ENCODE measurements around the gene STAM2.
A peak's percentile ranks its signal among the peaks of the same experiment; 100 is the strongest.

STAM2 gene

GRCh38 chr2:152089238-152089637, 86.3 kb downstream of the STAM2 start:
- Histone ChIP-seq H3K27me3 (ENCODE audit: insufficient read depth, poor library complexity, severe bottlenecking) (no peaks in the 10 kb centered on the region), H3K4me3 (replicated peaks; ENCODE audit: insufficient read depth, low read length) (no peak overlapping the region), H3K27ac (replicated peaks) (peak overlapping the region; percentile 32)
- TF ChIP-seq, protein P1, sequence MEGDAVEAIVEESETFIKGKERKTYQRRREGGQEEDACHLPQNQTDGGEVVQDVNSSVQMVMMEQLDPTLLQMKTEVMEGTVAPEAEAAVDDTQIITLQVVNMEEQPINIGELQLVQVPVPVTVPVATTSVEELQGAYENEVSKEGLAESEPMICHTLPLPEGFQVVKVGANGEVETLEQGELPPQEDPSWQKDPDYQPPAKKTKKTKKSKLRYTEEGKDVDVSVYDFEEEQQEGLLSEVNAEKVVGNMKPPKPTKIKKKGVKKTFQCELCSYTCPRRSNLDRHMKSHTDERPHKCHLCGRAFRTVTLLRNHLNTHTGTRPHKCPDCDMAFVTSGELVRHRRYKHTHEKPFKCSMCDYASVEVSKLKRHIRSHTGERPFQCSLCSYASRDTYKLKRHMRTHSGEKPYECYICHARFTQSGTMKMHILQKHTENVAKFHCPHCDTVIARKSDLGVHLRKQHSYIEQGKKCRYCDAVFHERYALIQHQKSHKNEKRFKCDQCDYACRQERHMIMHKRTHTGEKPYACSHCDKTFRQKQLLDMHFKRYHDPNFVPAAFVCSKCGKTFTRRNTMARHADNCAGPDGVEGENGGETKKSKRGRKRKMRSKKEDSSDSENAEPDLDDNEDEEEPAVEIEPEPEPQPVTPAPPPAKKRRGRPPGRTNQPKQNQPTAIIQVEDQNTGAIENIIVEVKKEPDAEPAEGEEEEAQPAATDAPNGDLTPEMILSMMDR (IDR thresholded peaks at IDR 0.05; ENCODE audit: insufficient read depth, low read length), result no peak
- TF ChIP-seq POLR2AphosphoS5 (IDR thresholded peaks at IDR 0.05; ENCODE audit: low read depth), result peak; percentile 47; the same call in 1 of the 2 replicates
- DNase-seq (ENCODE audit: low read depth in 1 of 2, low spot score in 1 of 2), result peak; percentile 41 to 81

DNA sequence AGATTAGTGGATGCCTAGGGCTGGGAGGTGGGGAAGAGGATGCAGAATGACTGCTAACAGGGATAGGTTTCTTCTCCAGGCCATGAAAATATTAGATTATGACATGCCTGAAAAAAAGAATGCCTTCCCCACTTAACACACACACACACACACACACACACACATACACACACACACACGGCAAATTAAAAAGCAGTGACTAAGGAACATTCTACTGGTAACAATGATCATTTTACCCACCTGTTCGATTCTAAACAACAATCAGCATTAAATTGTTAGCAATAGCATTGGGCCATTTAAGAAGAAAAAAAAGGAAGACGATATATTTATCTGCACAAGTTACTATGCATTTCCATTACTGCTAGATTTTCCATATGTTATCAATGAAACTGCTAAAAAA, 87.6 kb downstream of the STAM2 start:
- Histone ChIP-seq H3K27me3 (ENCODE audit: insufficient read depth, poor library complexity, severe bottlenecking) (no peaks in the 10 kb centered on the region), H3K27ac (replicated peaks) (no peak overlapping the region), H3K4me3 (replicated peaks; ENCODE audit: insufficient read depth, low read length) (no peak overlapping the region)
- DNase-seq (ENCODE audit: low read depth in 1 of 2, low spot score in 1 of 2), result no peak
- no peak for TF ChIP-seq POLR2AphosphoS5 (IDR thresholded peaks at IDR 0.05; ENCODE audit: low read depth)
- TF ChIP-seq, protein P2, sequence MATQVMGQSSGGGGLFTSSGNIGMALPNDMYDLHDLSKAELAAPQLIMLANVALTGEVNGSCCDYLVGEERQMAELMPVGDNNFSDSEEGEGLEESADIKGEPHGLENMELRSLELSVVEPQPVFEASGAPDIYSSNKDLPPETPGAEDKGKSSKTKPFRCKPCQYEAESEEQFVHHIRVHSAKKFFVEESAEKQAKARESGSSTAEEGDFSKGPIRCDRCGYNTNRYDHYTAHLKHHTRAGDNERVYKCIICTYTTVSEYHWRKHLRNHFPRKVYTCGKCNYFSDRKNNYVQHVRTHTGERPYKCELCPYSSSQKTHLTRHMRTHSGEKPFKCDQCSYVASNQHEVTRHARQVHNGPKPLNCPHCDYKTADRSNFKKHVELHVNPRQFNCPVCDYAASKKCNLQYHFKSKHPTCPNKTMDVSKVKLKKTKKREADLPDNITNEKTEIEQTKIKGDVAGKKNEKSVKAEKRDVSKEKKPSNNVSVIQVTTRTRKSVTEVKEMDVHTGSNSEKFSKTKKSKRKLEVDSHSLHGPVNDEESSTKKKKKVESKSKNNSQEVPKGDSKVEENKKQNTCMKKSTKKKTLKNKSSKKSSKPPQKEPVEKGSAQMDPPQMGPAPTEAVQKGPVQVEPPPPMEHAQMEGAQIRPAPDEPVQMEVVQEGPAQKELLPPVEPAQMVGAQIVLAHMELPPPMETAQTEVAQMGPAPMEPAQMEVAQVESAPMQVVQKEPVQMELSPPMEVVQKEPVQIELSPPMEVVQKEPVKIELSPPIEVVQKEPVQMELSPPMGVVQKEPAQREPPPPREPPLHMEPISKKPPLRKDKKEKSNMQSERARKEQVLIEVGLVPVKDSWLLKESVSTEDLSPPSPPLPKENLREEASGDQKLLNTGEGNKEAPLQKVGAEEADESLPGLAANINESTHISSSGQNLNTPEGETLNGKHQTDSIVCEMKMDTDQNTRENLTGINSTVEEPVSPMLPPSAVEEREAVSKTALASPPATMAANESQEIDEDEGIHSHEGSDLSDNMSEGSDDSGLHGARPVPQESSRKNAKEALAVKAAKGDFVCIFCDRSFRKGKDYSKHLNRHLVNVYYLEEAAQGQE (IDR thresholded peaks at IDR 0.05; ENCODE audit: insufficient replicate concordance, low read depth), result no peak
- no peak for TF ChIP-seq GABPA (IDR thresholded peaks at IDR 0.05; ENCODE audit: low read depth)
- no peak for TF ChIP-seq SPI1 (IDR thresholded peaks at IDR 0.05; ENCODE audit: borderline replicate concordance, low read depth)
- TF ChIP-seq, protein P1 (IDR thresholded peaks at IDR 0.05; ENCODE audit: insufficient read depth, low read length), result no peak

- no peak for DNase-seq (ENCODE audit: low read depth in 1 of 2, low spot score in 1 of 2)
- no peak overlapping the region for H3K4me3 ChIP-seq (replicated peaks; ENCODE audit: insufficient read depth, low read length)
- TF ChIP-seq, protein P2 (IDR thresholded peaks at IDR 0.05; ENCODE audit: insufficient replicate concordance, low read depth), result no peak
- TF ChIP-seq GABPA (IDR thresholded peaks at IDR 0.05; ENCODE audit: low read depth) (no peak), SPI1 (IDR thresholded peaks at IDR 0.05; ENCODE audit: borderline replicate concordance, low read depth) (no peak), POLR2AphosphoS5 (IDR thresholded peaks at IDR 0.05; ENCODE audit: low read depth) (no peak)
- TF ChIP-seq, protein P1 (IDR thresholded peaks at IDR 0.05; ENCODE audit: insufficient read depth, low read length), result no peak
- H3K27me3 ChIP-seq (ENCODE audit: insufficient read depth, poor library complexity, severe bottlenecking), result no peaks in the 10 kb centered on the region
- H3K27ac ChIP-seq (replicated peaks), result no peak overlapping the region
Measured at GRCh38 chr2:152086231-152086630, 89.3 kb downstream of the STAM2 start.

DNA sequence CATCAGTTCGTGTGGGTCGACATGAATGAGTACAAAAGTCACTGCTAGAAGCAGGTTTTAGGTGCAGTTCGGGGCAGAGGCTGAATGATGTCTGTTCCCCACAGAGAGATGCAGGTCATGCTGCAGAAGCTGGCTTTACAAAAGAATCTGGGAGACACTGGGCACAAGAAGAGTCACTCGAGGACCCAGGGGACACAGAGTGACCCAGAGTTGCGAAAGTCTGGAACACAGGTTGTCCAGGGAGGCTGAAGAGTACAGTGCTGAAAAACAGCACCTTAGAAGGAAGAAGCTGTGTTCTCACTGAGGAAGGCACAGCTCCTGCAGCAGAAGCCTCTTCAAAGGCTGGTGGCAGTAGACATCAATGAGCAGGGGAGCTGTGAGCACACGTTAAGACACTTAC, 91.5 kb downstream of the STAM2 start:
- Histone ChIP-seq H3K4me3 (replicated peaks; ENCODE audit: insufficient read depth, low read length) (no peak overlapping the region), H3K27me3 (ENCODE audit: insufficient read depth, poor library complexity, severe bottlenecking) (no peaks in the 10 kb centered on the region), H3K27ac (replicated peaks) (no peak overlapping the region)

More for the DNA sequence above, 91.5 kb downstream of the STAM2 start:
- DNase-seq (ENCODE audit: low read depth in 1 of 2, low spot score in 1 of 2), result no peak
- no peak for TF ChIP-seq POLR2AphosphoS5 (IDR thresholded peaks at IDR 0.05; ENCODE audit: low read depth)
- no peak for TF ChIP-seq SPI1 (IDR thresholded peaks at IDR 0.05; ENCODE audit: borderline replicate concordance, low read depth)
- TF ChIP-seq, protein P2 (IDR thresholded peaks at IDR 0.05; ENCODE audit: insufficient replicate concordance, low read depth), result no peak
- TF ChIP-seq GABPA (IDR thresholded peaks at IDR 0.05; ENCODE audit: low read depth), result no peak

Data from HL-60 (cell line).